SW480 (cell line): Measurements from ENCODE around the gene NEFH.
A peak's percentile ranks its signal among the peaks of the same experiment; 100 is the strongest.

Source experiments
- DNase-seq: peaks from one replicate; pipeline ENCODE4 v3.0.0-alpha.2; 2016; ENCODE audit warnings: low spot score

NEFH gene

GRCh38 chr22:29493636-29494035 is 13.6 kb downstream of the NEFH start:
- DNase-seq, result no peak

- DNase-seq, result no peak
Observed at GRCh38 chr22:29499852-29500251, 19.8 kb downstream of the NEFH start.

- DNase-seq, result no peak
Observed at GRCh38 chr22:29503811-29504372, 23.9 kb downstream of the NEFH start.

- DNase-seq, result no peak
Observed at GRCh38 chr22:29509298-29509697, 29.3 kb downstream of the NEFH start.

- DNase-seq, result no peak
Observed at GRCh38 chr22:29509815-29510214, 29.8 kb downstream of the NEFH start.

- DNase-seq, result no peak
Observed at GRCh38 chr22:29510542-29510941, 30.5 kb downstream of the NEFH start.

GRCh38 chr22:29511126-29511862 is 31.3 kb downstream of the NEFH start:
- DNase-seq, result no peak

- DNase-seq, result no peak
Observed at GRCh38 chr22:29512031-29512430, 32.0 kb downstream of the NEFH start.

- DNase-seq, result no peak
Observed at GRCh38 chr22:29517215-29517908, 37.3 kb downstream of the NEFH start.

- DNase-seq, result no peak
Observed at GRCh38 chr22:29518427-29518826, 38.4 kb downstream of the NEFH start.

- DNase-seq, result no peak
Observed at GRCh38 chr22:29519996-29520395, 40.0 kb downstream of the NEFH start.

GRCh38 chr22:29520851-29521250 is 40.8 kb downstream of the NEFH start:
- no peak for DNase-seq

GRCh38 chr22:29521526-29521925 is 41.5 kb downstream of the NEFH start:
- DNase-seq, result no peak

GRCh38 chr22:29523761-29524160 is 43.7 kb downstream of the NEFH start:
- DNase-seq, result no peak

- peak; percentile 17 for DNase-seq
Observed at GRCh38 chr22:29524442-29525191, 44.6 kb downstream of the NEFH start.

- DNase-seq, result no peak
Observed at GRCh38 chr22:29528144-29528543, 48.1 kb downstream of the NEFH start.

- no peak for DNase-seq
Observed at GRCh38 chr22:29530716-29531115, 50.7 kb downstream of the NEFH start.

- no peak for DNase-seq
Observed at GRCh38 chr22:29531419-29531818, 51.4 kb downstream of the NEFH start.

GRCh38 chr22:29536411-29536810 is 56.4 kb downstream of the NEFH start:
- DNase-seq, result no peak

GRCh38 chr22:29539105-29539504 is 59.1 kb downstream of the NEFH start:
- no peak for DNase-seq
